Liver (tissue), 9 donors: ENCODE data around the gene RTP2. TPM values are rescaled to one million over a fixed set of nuclear protein-coding genes. Genes with fewer than 3 reads are reported as not detected.

ENCODE experiments used
- DNase-seq: peaks from one replicate; pipeline ENCODE4 v3.0.0-alpha.2; 2017; ENCODE audit warnings: low spot score
- H3K27ac ChIP-seq, 2 donors: one replicate each; pipeline ENCODE4 v1.7.0; 2013; ENCODE audit warnings: inconsistent platforms in 2 of 2, low read length in 2 of 2, control low read depth in 1 of 2, low read depth in 1 of 2, mild to moderate bottlenecking in 1 of 2
- H3K27me3 ChIP-seq, 4 donors: one replicate each; pipeline versions ENCODE4 v1.6.1 to v1.7.0; 2013; ENCODE audit warnings: low read length in 3 of 4, inconsistent platforms in 1 of 4, mild to moderate bottlenecking in 1 of 4, moderate library complexity in 1 of 4; ENCODE audit not compliant: control insufficient read depth in 4 of 4, insufficient read depth in 4 of 4
- H3K36me3 ChIP-seq, 4 donors: one replicate each; pipeline versions ENCODE4 v1.6.1 to v1.7.0; 2013; ENCODE audit warnings: low read length in 3 of 4, mild to moderate bottlenecking in 3 of 4, low read depth in 1 of 4, moderate library complexity in 1 of 4; ENCODE audit not compliant: control insufficient read depth in 4 of 4, insufficient read depth in 3 of 4
- H3K4me1 ChIP-seq, 4 donors: one replicate each; pipeline versions ENCODE4 v1.6.1 to v1.7.0; 2013; ENCODE audit warnings: low read length in 3 of 4, mild to moderate bottlenecking in 3 of 4, moderate library complexity in 1 of 4; ENCODE audit not compliant: control insufficient read depth in 4 of 4, insufficient read depth in 4 of 4
- H3K4me3 ChIP-seq, 3 donors: one replicate each; pipeline versions ENCODE4 v1.6.1 to v1.7.0; 2013; ENCODE audit warnings: low read length in 3 of 3, control low read depth in 1 of 3, low read depth in 1 of 3, mild to moderate bottlenecking in 1 of 3
- H3K9ac ChIP-seq, 2 donors: one replicate each; pipeline ENCODE4 v1.7.0; 2013; ENCODE audit warnings: low read length in 2 of 2, mild to moderate bottlenecking in 2 of 2, moderate library complexity in 2 of 2, control low read depth in 1 of 2, low read depth in 1 of 2
- H3K9me3 ChIP-seq, 4 donors: one replicate each; pipeline versions ENCODE4 v1.6.1 to v1.7.0; 2013; ENCODE audit warnings: low read length in 3 of 4; ENCODE audit not compliant: control insufficient read depth in 4 of 4
- ATF3 ChIP-seq: IDR thresholded peaks from 2 replicates; pipeline ENCODE4 v1.6.1; 2016; ENCODE audit warnings: antibody characterized with exemption
- CTCF ChIP-seq: fragments of 150-350 bp; IDR thresholded peaks from 2 replicates; pipeline ENCODE4 v1.5.1; 2017; ENCODE audit warnings: improper control_type of control experiment, low read depth, low read length; ENCODE audit not compliant: missing input control
- EGR1 ChIP-seq, 2 donors: IDR thresholded peaks; 2 replicates each; pipeline ENCODE4 v1.6.1; 2016 to 2018; ENCODE audit warnings: antibody characterized with exemption in 2 of 2, low read depth in 2 of 2
- FOXA1 ChIP-seq: IDR thresholded peaks from 2 replicates; pipeline ENCODE4 v1.6.1; 2016; ENCODE audit warnings: antibody characterized with exemption
- FOXA2 ChIP-seq: IDR thresholded peaks from 2 replicates; pipeline ENCODE4 v1.6.1; 2016; ENCODE audit warnings: antibody characterized with exemption
- GABPA ChIP-seq, 2 donors: IDR thresholded peaks in 1 of 2; conservative IDR thresholded peaks in 1 of 2; 2 replicates each; pipeline ENCODE4 v1.6.1; 2016; ENCODE audit warnings: antibody characterized with exemption in 2 of 2, mild to moderate bottlenecking in 1 of 2, moderate library complexity in 1 of 2
- HNF4A ChIP-seq, 2 donors: conservative IDR thresholded peaks; 2 replicates each; pipeline ENCODE4 v1.6.1; 2016; ENCODE audit warnings: antibody characterized with exemption in 2 of 2, mild to moderate bottlenecking in 2 of 2
- HNF4G ChIP-seq: IDR thresholded peaks from 2 replicates; pipeline ENCODE4 v1.6.1; 2016; ENCODE audit warnings: antibody characterized with exemption
- JUND ChIP-seq, 2 donors: IDR thresholded peaks; 2 replicates each; pipeline ENCODE4 v1.6.1; 2016; ENCODE audit warnings: antibody characterized with exemption in 2 of 2
- MAX ChIP-seq: IDR thresholded peaks from 2 replicates; pipeline ENCODE4 v1.6.1; 2016; ENCODE audit warnings: antibody characterized with exemption
- NR2F2 ChIP-seq: IDR thresholded peaks from 2 replicates; pipeline ENCODE4 v1.6.1; 2016; ENCODE audit warnings: antibody characterized with exemption
- RAD21 ChIP-seq, 2 donors: IDR thresholded peaks; 2 replicates each; pipeline ENCODE4 v1.6.1; 2016; ENCODE audit warnings: antibody characterized with exemption in 2 of 2, mild to moderate bottlenecking in 2 of 2
- REST ChIP-seq: IDR thresholded peaks from 2 replicates; pipeline ENCODE4 v1.6.1; 2016; ENCODE audit warnings: antibody characterized with exemption, mild to moderate bottlenecking
- RXRA ChIP-seq, 2 donors: IDR thresholded peaks; 2 replicates each; pipeline ENCODE4 v1.6.1; 2017 to 2018; ENCODE audit warnings: antibody characterized with exemption in 2 of 2, mild to moderate bottlenecking in 1 of 2
- SP1 ChIP-seq: IDR thresholded peaks from 2 replicates; pipeline ENCODE4 v1.6.1; 2018; ENCODE audit warnings: antibody characterized with exemption, mild to moderate bottlenecking
- TAF1 ChIP-seq: conservative IDR thresholded peaks from 2 replicates; pipeline ENCODE4 v1.6.1; 2016; ENCODE audit warnings: antibody characterized with exemption, mild to moderate bottlenecking
- YY1 ChIP-seq: IDR thresholded peaks from 2 replicates; pipeline ENCODE4 v1.6.1; 2016; ENCODE audit warnings: antibody characterized with exemption, mild to moderate bottlenecking
- ZBTB33 ChIP-seq: IDR thresholded peaks from 2 replicates; pipeline ENCODE4 v1.6.1; 2016; ENCODE audit warnings: antibody characterized with exemption
- WGBS: extraction: QIAGEN DNeasy Blood & Tissue Kit; methylation state at CpG from one replicate; pipeline ENCODE4 v1.1.7; 2013; 5-methylcytosine and 5-hydroxymethylcytosine counted together
- polyA plus RNA-seq, 2 donors: library from polyadenylated mRNA; stranded (reverse) in 1 of 2; unstranded in 1 of 2; fragments of 200-250 nt in 1 of 2; fragments of >200 nt in 1 of 2; fragmentation: Nextera tagmentation in 1 of 2; extraction: Ambion mirVana in 1 of 2; gene quantifications; one replicate each; pipeline versions ENCODE4 v1.2.1 to v1.2.3, GENCODE V29; 2013 to 2015
- total RNA-seq, 2 donors: library from RNA; depleted of rRNA; stranded (reverse); fragments of >200 nt; gene quantifications; one replicate each; pipeline ENCODE4 v1.2.3, GENCODE V29; 2014
- donor health status: healthy.
- donor health status: healthy.
- donor health status: healthy.
- donor health status: healthy.
- donor health status: healthy.

The RTP2 gene
- total and polyA plus RNA-seq, 4 donors = not detected

- Histone ChIP-seq H3K4me1 (peaks cover 3 to 26% (median 20%) of the 10 kb centered on the region in 4 donors), H3K4me3 (no peak overlapping the region), H3K27ac (peak overlapping the region; percentile 66 to 76), H3K27me3 (no peaks in the 10 kb centered on the region), H3K9ac (no peak overlapping the region), H3K36me3 (peaks cover 9 to 41% (median 34%) of the 10 kb centered on the region in 4 donors), H3K9me3 (no peaks in the 10 kb centered on the region)
- no peak for DNase-seq
- 91% methylated on average over 2 of the region's 2 CpGs for WGBS
- TF ChIP-seq MAX (no peak), HNF4A (conservative IDR thresholded peaks at IDR 0.05) (no peak), JUND (IDR thresholded peaks at IDR 0.05) (no peak), YY1 (no peak), ATF3 (no peak), RAD21 (IDR thresholded peaks at IDR 0.05) (no peak), GABPA (IDR thresholded peaks at IDR 0.05 in 1 of 2, conservative IDR thresholded peaks at IDR 0.05 in 1 of 2) (no peak)
These were observed 17.9 kb upstream of the RTP2 start for GRCh38 chr3:187720337-187720670.

- Histone ChIP-seq H3K4me1 (peaks cover 3 to 26% (median 20%) of the 10 kb centered on the region in 4 donors), H3K4me3 (no peak overlapping the region), H3K27me3 (no peaks in the 10 kb centered on the region), H3K9ac (no peak overlapping the region), H3K27ac (peak overlapping the region; percentile 66 to 76), H3K9me3 (no peaks in the 10 kb centered on the region), H3K36me3 (peaks cover 4 to 35% (median 31%) of the 10 kb centered on the region in 4 donors)
- TF ChIP-seq REST (peak; percentile 56), ZBTB33 (peak; percentile 27), HNF4G (no peak), CTCF (no peak), GABPA (IDR thresholded peaks at IDR 0.05 in 1 of 2, conservative IDR thresholded peaks at IDR 0.05 in 1 of 2) (no peak), RXRA (IDR thresholded peaks at IDR 0.05) (peak; percentile 62 to 86), FOXA1 (no peak), ATF3 (peak; percentile 35), EGR1 (IDR thresholded peaks at IDR 0.05; ENCODE audit: low read depth in 2 of 2) (no peak), HNF4A (conservative IDR thresholded peaks at IDR 0.05) (peak; percentile 58 to 75), JUND (IDR thresholded peaks at IDR 0.05) (peak in 1 of 2 donors; percentile 59), SP1 (peak; percentile 60), RAD21 (IDR thresholded peaks at IDR 0.05) (peak in 1 of 2 donors; percentile 35), FOXA2 (peak; percentile 32), NR2F2 (peak; percentile 22), YY1 (peak; percentile 93), TAF1 (no peak), MAX (peak; percentile 52)
- DNase-seq = no peak
- WGBS = 30% methylated on average over 6 of the region's 6 CpGs
These were observed 17.4 kb upstream of the RTP2 start for GRCh38 chr3:187719628-187720336.
